OCI-M1 (cell line): ENCODE results near the gene PPP1R3C.

Source experiments
- DNase-seq: peaks from one replicate; lab custom pipeline; 2025; lab: John Stamatoyannopoulos, UW

Gene PPP1R3C

DNA sequence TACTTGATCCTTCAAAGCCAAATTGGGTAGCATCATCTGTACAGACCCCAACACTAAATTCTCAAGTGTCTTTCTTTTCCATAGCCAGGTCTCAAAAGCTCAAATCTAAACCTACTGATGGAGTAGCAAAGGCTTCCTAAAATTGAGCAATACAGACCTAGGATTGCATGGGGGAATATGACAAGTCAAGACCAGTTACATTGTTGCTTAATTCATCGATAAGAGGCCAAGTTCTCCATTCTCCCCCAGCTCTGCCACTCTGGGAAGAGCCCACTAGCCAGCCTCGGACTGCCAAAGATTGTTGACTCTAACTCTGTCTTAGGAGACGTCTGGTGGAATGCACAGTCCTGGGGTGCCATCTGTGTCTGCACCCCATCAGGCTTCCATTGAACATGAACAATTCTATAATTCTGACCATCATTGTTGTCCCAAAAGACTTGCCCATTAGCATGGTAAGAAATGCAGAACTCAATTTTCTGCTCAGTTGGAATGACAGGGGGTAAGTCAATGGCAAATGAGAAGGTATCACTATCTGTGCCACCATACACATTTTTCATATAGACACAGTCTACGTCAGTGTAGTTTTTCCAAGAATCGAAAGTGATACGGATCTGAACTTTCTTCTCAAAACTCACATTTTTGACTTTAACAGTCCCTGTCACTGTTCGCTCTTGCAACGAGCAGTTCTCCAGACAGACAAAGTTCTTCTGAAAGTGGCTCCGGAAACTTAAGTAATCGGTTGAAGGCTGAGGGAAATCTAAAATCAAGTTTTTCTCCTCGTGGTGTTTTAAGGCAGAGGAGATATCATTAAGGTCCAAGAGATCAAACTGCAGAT is 2.9 kb downstream of the PPP1R3C start:
- DNase-seq, result peak; percentile 88

DNA sequence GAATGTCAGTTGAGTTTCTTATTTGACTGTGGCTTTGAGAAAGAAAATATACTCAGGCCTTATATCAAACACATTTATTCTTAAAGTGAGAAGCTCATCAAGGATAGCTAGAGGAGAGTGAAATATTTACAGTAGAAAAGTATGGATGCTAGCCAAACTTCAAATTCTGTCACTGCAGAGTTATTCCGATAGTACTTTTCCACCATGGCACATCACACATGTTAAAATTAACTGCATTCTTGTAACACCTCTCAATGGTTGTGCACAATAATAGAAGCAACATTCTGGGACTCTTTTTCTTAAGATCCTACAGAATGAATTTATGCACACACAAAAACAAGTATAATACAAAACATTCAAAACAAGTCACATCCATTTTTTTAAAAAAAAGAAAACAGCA is 4.5 kb downstream of the PPP1R3C start:
- no peak for DNase-seq

DNA sequence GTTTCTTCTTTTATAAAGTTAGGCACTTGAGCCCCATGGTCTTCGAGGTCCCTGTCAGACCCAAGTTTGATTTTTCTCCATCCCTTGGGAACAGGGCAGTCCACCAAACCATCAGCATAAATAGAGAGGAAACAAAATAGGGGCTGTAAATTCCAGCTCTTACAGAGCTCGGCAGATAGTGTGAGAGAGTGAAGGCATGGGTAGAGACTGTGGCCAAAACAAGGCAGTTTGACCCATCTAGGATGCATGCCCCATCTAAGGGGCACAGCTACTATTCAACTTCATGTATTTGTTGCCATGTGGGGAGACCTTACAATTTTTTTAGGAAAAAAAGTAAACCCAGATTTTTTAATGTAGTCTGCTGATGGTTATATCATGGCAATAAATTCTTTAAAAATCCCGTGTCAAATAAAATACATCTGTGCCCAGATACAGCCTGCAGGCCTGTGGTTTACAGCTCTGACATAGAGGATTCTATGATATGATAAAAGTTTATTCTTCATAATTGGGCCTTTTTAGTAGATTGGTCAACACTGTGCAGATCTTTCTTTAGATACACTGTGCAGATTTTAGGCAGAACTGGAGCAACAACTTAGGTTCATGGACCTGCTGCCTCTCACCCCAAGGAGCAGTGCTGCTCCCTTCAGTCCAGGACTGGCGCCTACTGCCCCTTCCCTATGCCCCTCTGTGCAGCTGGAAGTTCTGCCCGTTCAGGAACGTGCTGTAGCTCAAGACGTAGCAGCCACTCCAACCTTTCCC is 5.3 kb downstream of the PPP1R3C start:
- DNase-seq, result no peak

DNA sequence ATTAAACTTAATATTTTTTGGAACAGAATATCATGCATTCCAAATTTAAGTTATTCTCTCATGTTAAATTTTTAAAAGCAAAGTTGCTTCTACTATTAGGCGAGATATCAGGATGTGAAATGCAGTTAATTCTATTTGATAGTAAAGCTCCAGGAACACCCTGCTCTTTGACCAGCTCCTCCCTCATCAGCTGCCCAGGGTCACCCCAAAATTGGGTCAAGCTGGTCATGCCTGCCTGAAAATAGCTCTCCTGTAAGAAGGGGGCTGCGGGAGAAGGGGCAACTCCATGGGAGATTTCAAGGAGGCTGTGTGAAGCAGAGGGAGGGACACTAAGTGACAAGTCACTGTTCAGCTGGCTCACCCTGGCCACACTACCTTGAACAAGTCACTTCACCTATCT is 5.9 kb downstream of the PPP1R3C start:
- no peak for DNase-seq

DNA sequence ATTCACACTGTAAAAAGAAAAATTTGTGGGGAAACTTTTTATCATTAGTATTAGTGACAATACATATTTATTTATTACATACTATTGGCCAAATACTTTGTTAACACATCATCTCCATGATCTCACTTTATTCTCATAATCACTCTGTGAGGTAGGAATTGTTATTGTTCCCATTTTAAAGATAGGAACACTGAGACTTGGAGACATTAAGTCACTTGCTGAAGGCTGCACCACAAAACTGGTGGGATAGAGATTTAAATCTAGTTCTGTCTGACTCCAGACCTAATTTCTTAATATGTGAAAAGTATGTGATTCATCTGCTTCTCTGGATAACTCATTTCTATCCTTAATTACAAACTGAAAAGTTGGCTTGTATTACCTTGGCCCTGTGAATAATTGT is 8.2 kb downstream of the PPP1R3C start:
- no peak for DNase-seq

DNA sequence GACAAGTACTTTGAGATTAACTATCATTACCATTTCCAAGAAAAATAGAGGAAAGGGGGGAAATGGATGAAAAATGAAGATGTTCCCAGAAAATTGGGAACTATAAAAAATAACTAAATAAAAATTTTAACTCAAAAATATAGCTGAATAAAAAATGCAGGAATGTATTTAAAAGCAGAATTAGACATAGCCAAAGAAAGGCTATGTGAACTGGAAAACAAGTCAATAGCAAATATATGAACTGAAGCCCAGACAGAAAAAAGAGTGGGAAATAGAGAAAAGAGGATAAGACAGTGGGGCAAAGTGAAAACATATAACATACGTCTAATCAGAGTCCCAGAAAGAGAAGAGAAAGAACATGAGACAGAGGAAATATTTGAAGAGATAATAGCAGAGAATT is 10.3 kb downstream of the PPP1R3C start:
- no peak for DNase-seq

DNA sequence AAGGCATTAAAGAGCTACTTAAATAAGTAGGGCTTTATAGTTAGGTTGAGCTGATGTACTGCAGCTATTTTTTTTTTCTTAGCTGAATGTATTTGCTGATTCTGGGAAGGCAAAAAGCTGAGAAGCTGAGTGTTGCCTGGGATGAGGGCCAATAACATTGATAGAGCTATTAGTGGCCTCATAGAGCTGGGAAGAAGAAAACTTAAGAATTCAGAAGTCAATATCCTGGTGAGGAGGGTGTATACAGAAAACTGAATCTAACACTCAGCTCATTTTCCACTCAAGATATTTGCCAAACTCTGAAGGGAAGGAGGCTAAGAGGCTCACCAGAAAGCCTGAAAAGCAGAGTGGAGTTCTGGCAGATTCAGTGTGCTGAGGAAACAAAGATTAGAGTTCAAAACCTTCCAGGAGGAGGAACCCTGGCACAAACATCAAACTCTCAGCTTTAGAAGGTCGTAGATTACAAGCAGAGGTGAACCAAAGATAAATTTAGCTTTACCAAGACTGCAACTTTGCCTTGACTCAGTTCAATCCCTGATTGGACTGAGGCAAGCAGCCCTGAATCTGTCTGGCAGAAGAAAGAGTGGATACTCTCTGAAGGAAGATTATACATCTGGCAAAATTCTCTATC is 11.3 kb downstream of the PPP1R3C start:
- DNase-seq, result no peak

DNA sequence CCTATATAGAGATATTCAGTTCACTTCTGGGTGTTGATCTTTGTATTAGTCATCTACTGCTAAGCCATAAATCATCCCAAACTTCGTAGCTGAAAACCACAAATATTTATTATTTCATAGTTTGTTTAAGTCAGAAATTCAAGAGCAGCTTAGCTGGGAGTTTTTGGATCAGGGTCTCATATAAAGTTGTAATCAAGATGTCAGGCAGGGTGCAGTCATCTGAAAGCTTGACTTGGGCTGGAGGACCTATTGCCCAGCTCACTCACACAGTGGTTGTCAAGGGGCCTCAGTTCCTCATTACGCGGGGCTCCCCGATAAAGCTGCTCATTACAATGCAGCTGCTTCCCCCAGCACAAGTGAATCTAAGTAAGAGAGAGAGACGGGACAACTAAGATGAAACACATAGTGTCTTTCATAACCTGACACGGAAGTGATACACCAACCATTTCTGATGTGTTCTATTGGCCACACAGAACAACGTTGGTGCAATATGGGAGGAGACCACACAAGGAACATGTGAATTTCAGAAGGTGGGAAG is 15.7 kb downstream of the PPP1R3C start:
- DNase-seq, result no peak

DNA sequence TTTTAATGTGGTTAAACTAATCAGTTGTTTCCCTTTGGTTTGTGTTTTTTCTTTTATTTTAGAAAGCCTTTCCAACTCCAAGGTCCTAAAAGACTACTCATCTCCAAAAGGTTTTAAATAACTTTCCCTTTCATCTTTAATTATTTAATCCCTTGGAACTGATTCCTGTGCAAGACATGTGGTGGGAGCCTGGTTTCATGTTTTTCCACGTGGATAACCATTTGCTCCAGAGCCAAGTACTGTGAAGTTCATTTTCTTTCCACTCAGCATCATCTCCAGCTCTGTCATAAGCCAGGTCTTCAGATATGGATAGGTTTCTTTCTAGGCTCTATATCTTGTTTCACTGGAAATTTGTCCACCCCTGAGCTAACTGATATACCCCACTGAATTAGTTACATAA is 16.7 kb downstream of the PPP1R3C start:
- no peak for DNase-seq

DNA sequence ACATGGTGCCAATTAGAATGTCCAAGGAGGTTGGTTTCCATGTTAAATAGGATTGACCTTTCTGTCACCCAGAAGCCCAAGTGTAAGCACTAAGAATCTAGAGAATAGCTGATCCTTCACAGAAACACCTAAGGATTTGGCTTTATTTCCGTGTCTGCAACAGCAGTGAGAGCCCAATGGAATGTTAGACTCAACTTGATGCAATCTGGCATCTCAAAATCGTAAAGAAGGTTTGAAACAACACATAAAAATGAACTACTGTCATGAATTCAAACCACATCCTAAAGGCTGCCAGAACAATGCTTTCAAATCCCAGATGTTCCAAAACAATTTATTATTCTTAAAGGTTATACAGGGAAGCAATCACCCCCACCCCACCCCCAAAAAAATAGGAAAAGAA is 18.6 kb downstream of the PPP1R3C start:
- no peak for DNase-seq

DNA sequence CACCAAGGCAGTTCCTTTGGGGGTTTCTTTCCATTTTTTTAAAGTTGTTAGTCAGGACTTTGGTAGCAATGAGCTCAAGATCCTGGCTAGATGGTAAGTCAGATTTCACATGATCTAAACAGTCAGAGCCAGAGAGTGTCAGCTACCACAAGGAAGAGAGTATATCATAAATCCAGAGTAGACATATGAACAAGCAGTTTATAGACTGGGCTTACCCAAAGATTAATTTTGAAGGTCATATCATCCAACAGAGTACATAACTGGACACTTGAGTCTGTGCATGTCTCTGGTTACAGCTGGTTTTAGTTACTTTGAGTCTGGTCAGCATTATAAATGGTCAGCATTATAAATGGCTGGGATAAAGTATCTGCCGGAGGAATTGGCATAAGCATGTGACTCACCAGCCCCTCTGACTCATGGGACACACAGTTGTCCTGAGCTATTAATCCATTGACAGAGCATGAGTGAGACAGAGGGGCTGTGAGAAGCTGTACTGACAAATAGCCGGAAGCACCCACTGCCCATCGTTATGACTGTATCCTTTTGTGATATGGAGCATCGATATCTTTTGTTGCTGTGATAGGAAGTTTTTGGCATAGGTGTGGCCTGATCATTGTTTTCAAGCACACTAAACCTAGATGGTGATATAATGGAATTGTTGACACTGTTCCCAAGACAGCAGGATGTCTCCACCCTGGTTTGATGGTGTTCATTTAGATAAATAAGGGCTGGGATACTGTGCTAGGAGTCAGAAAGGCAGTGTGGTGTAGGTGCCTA is 19.3 kb downstream of the PPP1R3C start:
- peak; percentile 48 for DNase-seq

DNA sequence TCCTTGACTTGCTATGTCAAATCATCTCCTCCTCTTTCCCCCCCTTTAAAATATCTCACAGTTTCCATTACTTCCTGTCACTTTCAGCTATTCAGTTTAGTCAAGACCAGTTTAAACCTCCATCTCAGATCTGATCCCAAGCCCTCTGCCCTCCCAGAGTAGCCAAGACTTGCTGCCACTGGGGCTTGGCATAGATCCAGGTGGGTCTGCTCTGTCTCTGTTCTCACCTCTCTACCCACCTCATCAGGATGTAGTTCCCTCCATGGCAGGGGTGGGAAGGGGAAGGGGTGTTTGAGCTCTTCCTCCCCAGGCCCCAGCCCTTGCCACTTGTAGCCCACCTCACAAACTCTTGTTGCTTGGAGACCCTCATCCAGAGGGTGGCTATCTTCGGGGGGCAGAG is 22.0 kb downstream of the PPP1R3C start:
- no peak for DNase-seq

DNA sequence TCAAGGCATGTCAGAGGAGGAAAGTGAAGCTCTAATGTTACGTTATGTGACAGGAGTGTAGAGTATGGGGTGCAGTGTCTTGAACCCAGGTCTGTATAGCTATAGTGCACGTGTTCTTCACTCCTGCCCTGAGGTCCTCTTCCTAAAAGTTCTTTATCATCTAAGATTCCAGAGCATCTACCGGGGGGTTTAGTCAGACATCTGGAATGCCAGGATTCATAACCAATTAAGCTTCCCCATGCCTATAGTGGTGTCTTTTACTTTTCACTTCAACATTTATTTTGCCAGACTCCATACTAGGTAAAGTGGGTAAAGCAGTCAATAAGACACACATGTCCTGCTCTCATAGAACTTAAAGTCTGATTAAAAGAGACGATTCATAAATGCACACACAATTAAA is 22.4 kb downstream of the PPP1R3C start:
- DNase-seq, result peak; percentile 23

DNA sequence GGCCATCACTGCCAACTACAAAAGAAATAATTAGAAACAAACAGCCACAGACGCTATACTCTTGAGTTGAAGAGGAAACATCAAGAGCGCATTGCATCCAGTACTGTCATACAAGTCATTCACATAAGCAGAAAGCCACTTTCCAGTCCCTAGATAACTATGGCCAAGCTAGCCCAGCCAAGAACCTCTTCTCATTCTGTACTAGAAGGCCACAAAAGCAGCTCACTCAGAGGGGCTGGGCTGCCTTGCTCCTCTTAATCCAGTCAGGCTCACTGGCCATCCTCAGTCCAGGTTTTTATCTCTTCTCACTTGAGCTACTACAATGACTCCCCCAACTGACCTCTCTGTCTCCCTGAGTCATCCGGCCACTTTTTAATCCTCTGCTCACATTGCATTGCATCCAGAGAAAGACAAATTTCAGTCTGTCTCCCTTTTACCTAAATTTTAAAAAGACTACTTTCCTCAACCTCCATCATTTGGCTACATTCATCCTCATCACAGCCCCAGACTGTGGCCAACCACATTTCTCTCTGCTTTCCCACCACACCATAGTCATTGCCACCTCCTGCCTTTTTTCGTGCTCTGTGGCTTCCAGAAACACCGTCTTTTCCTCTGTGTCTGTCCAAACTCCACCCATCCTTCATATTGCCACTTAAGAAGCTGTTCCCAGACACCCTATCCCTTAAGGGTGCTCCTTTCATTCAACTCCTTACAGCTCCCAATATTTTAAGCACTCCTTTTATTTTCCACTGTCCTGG is 25.0 kb downstream of the PPP1R3C start:
- peak; percentile 54 for DNase-seq

DNA sequence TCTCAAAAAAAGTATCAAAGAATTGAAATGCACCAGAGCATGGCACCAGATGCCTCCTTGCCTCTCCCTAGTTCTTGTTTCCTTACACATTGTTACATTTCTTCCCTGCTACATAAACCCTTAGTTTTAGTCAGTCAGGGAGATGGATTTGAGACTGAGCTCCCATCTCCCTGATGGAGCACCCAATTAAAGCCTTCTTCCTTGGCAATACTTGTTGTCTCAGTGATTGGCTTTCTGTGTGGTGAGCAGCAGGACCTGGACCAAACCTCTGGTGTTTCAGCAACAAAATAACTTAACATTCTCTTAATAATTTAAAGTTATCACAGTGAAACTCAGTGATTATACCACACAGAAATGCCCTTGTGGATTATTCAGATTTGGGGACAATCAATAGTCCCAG is 26.9 kb downstream of the PPP1R3C start:
- peak; percentile 48 for DNase-seq

DNA sequence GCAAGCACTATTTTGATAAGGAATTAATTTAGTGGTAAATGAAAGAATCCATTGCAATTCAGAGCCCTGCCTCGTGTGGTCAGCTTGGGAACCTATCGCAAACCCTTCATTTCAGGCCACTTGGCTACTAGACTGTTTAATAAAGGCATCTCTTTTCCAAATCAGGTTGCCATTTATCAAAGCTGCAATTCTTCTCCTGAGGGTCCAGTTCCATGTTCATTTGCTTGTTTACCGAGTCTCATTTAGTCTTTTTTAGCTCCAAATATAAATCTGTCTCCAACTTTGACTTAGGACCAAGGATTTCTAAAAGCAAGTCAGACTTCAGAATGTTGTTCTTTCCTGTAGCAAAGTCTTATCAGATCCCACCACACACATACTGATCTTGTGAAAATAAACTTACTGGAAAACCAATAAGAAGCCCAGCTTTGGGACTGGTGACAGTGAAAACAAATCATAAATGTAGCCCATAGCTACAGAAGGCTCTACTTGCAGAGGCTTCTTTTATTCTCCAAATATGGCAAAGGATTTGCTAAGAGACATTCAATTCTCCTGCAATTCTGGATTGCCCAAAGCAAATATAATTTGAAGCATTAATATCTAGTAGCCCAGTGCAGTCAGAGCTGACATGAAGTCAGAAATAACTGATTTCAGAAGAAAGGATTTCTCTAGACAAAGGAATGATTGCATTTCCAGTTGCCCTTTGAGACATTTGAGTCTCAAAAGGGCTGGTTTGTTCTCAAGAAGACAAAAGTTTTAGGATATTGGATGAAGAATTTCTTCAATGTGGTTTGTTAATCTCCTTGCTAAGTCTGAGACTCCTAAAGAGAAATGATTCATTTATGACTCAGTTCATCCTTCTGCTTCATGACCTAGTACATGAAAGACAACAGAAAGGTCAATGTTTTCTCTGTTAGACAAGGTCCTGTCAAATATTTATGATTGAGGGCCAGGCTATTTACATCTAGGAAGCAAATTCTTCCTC is 28.0 kb downstream of the PPP1R3C start:
- DNase-seq, result peak; percentile 33

DNA sequence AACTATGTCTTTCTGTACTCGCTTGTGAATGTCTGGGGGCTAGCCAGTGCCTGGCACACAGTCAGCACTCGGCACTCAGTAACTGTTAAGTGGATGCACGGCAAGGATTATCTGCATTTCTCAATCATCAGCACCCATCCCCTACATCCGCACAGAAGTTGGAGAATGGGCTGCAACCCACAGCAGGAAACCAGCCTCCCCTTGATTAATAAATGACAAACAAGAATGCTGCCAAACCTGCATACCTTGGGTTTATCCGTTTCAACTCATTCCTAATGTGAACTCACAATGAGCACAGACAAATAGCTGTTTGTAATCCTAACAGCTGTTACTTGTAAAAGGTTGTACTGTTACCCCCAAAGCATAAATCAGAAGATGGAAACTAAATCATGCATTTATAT is 28.9 kb downstream of the PPP1R3C start:
- no peak for DNase-seq

DNA sequence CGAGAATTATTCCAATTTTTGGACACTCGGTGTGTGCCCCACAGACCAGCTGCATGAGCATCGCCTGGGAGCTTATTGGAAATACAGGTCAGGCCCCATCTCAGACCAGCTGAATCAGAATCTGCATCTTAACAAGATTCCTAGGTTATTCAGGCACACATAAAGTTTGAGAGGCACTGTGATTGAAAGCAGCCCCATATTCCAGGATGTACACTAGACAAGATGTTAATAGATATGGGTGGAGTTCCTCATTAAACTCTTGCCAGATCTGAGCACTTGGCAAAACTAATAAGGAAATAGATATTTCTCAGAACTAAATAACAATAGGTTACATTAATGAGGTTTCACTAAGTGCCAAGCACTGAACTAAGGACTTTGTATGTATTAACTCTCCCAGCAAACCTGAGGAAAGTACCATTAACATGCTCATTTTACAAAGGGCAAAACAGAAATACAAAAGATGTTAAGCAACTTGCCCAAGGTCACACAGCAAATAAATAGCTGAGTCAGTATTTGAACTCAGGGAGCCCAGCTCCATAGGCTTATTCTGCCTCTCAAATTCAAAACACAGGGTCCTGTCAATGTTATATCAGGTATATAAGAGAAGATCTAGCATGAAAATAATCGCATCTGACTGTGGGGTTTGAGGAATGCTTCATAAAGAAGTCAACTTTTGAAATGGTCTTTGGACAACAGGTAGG is 29.9 kb downstream of the PPP1R3C start:
- DNase-seq, result no peak

DNA sequence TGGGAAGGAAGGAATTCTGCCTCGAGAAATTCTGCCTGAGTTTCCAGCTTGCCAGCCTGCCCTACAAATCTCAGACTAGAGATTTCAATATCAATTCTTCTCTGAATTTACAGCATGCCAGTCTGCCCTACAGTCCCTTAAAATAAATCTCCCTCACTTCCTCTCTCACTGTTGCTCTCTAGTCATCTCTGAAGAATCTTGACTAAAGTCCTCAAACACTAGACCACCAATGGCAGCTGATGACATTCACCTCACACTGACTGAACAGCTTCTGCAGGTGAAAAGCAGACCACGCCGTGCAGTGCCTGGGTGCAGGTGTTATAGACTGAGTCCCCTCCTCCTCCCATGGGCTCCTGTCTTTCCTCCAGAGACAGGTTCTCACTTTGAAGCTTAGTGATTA is 30.4 kb downstream of the PPP1R3C start:
- no peak for DNase-seq
